Endothelial cell of umbilical vein (primary cell): ENCODE data around the gene SMURF2. TPM values are rescaled to one million over a fixed set of nuclear protein-coding genes. Genes with fewer than 3 reads are reported as not detected.

Experiments
- BruUV-seq: library from RNA; stranded (reverse); fragments of 400-500 nt; replicated peaks from 2 replicates; lab custom pipeline; 2021; lab: Mats Ljungman, UMichigan
- CTCF ChIA-PET: fragments of 300-600, 350-600 bp; sonication (Branson Sonifier 250); formaldehyde crosslinking; loops from one replicate; lab custom pipeline; 2021; ENCODE audit warnings: antibody characterized with exemption, inconsistent platforms; lab: Charles Lee
- POLR2A ChIA-PET: fragments of 300-600, 350-600 bp; sonication (Branson Sonifier 250); formaldehyde crosslinking; loops from one replicate; lab custom pipeline; 2021; ENCODE audit warnings: antibody characterized with exemption, inconsistent platforms; lab: Charles Lee
- DNase-seq: peaks from one replicate; pipeline ENCODE4 v3.0.0-alpha.2; 2011; ENCODE audit warnings: low read depth, low spot score
- FAIRE-seq: peaks from 2 replicates; lab custom pipeline; 2011; peaks lifted over from hg19 to GRCh38; lab: Jason Lieb, UNC
- H2AFZ ChIP-seq: 2 replicates; pipeline ENCODE4 v1.6.0; 2012; ENCODE audit warnings: low read depth, low read length, control low read depth, inconsistent platforms
- H3K27ac ChIP-seq: 2 replicates; pipeline ENCODE4 v1.5.1; 2011; ENCODE audit warnings: low read depth, mild to moderate bottlenecking, control low read depth, low read length, moderate library complexity; ENCODE audit not compliant: insufficient read depth
- H3K27me3 ChIP-seq, 2 experiments: 2 replicates each; pipeline versions ENCODE4 v1.6.0 to v1.6.1; 2011; ENCODE audit warnings: low read length in 2 of 2, mixed read lengths in 1 of 2; ENCODE audit not compliant: control insufficient read depth in 2 of 2, insufficient read depth in 2 of 2
- H3K36me3 ChIP-seq, 2 experiments: 2 replicates in 1 of 2; 3 replicates in 1 of 2; pipeline ENCODE4 v1.5.1; 2011; ENCODE audit warnings: low read length in 2 of 2, mild to moderate bottlenecking in 1 of 2, moderate library complexity in 1 of 2; ENCODE audit not compliant: control insufficient read depth in 2 of 2, insufficient read depth in 2 of 2; ENCODE audit errors: extremely low read depth in 1 of 2
- H3K4me1 ChIP-seq: 3 replicates; pipeline ENCODE4 v1.5.1; 2011; ENCODE audit warnings: mild to moderate bottlenecking, low read length; ENCODE audit not compliant: control insufficient read depth, insufficient read depth; ENCODE audit errors: extremely low read depth
- H3K4me2 ChIP-seq: 2 replicates; pipeline ENCODE4 v1.6.1; 2011; ENCODE audit warnings: low read length, control low read depth, mixed read lengths; ENCODE audit not compliant: insufficient read depth
- H3K4me3 ChIP-seq, 3 experiments: fragments of 200-600 bp in 1 of 3; sonication (generic), shearing (Covaris generic) in 1 of 3; replicated peaks in 1 of 3; 2 replicates each; pipeline ENCODE4 v1.5.1; 2011 to 2016; ENCODE audit warnings: control low read depth in 3 of 3, low read length in 3 of 3, mild to moderate bottlenecking in 2 of 3, inconsistent platforms in 1 of 3, low read depth in 1 of 3, moderate library complexity in 1 of 3; ENCODE audit not compliant: insufficient read depth in 1 of 3
- H3K79me2 ChIP-seq: 2 replicates; pipeline ENCODE4 v1.6.0; 2012; ENCODE audit warnings: low read length, inconsistent platforms; ENCODE audit not compliant: control insufficient read depth, insufficient read depth
- H3K9ac ChIP-seq: replicated peaks from 2 replicates; pipeline ENCODE3; 2011; ENCODE audit warnings: low read length, control low read depth; ENCODE audit not compliant: insufficient read depth; ENCODE audit errors: extremely low read depth
- H3K9me1 ChIP-seq: replicated peaks from 3 replicates; pipeline ENCODE4 v1.6.0; 2011; ENCODE audit warnings: mild to moderate bottlenecking, low read length; ENCODE audit not compliant: control insufficient read depth, insufficient read depth; ENCODE audit errors: extremely low read depth
- H3K9me3 ChIP-seq: replicated peaks from 2 replicates; pipeline ENCODE4 v1.5.1; 2012; ENCODE audit warnings: low read length, inconsistent platforms; ENCODE audit not compliant: control insufficient read depth, insufficient read depth
- H4K20me1 ChIP-seq: replicated peaks from 2 replicates; pipeline ENCODE3; 2011; ENCODE audit warnings: mild to moderate bottlenecking, low read length; ENCODE audit not compliant: control insufficient read depth, insufficient read depth; ENCODE audit errors: extremely low read depth
- GATA2 ChIP-seq: IDR thresholded peaks from 2 replicates; pipeline ENCODE4 v1.7.0; 2011; ENCODE audit warnings: low read depth, mild to moderate bottlenecking, moderate library complexity, mixed read lengths, low read length; ENCODE audit not compliant: insufficient read length, insufficient read depth
- JUN ChIP-seq: IDR thresholded peaks from 2 replicates; pipeline ENCODE4 v1.6.1; 2011; ENCODE audit warnings: borderline replicate concordance, low read depth; ENCODE audit not compliant: insufficient read length, insufficient read depth
- MAX ChIP-seq: IDR thresholded peaks from 2 replicates; pipeline ENCODE4 v1.6.1; 2011; ENCODE audit not compliant: insufficient read depth, insufficient read length
- MYC ChIP-seq: IDR thresholded peaks from one replicate; pipeline ENCODE4 v1.6.1; 2011; ENCODE audit warnings: mild to moderate bottlenecking, low read depth, low read length
- POLR2A ChIP-seq: IDR thresholded peaks from 2 replicates; pipeline ENCODE4 v1.6.1; 2012; ENCODE audit warnings: low read depth, mild to moderate bottlenecking, control low read depth, low read length
- POLR2AphosphoS5 ChIP-seq: IDR thresholded peaks from 2 replicates; pipeline ENCODE4 v1.6.1; 2012; ENCODE audit warnings: low read depth, mild to moderate bottlenecking, control low read depth, low read length, moderate library complexity; ENCODE audit not compliant: insufficient read depth
- dilution Hi-C: fragments of 300-500 bp; cut with MboI; formaldehyde crosslinking; loops from one replicate; pipeline ENCODE4 v1.15.0; 2019; ENCODE audit warnings: low sequenced_read_pairs; ENCODE audit not compliant: extremely low pct_ligation_motif_present
- intact Hi-C: fragments of 100-400 bp; cut with micrococcal nuclease; formaldehyde crosslinking; loops from one replicate; pipeline ENCODE4 v1.10.0; 2022
- polyA plus RNA-seq, 4 experiments: library from polyadenylated mRNA; depleted of rRNA in 3 of 4; stranded (reverse) in 3 of 4; unstranded in 1 of 4; fragments of >200 nt; gene quantifications; 2 replicates each; pipeline versions ENCODE4 v1.2.1 to v1.2.3, GENCODE V29; 2011 to 2012; ENCODE audit warnings: missing spikeins in 1 of 4
- total RNA-seq: library from RNA; stranded (reverse); gene quantifications from 2 replicates; pipeline ENCODE4 v1.2.3, GENCODE V29; 2021

Gene SMURF2
- total and polyA plus RNA-seq, 2 donors (not counting 3 experiments of a cell fraction or from before 2014, with no cell fraction given): 32.9 to 105 TPM

GRCh38 chr17:64596439-64596838 is 65.7 kb downstream of the SMURF2 start:
- POLR2A ChIA-PET: no interaction called here
- peaks cover 4% of the 10 kb centered on the region for H4K20me1 ChIP-seq

GRCh38 chr17:64591944-64592343 is 70.2 kb downstream of the SMURF2 start:
- no peak for DNase-seq
- CTCF ChIA-PET: interaction anchor here (0.9 kb wide), 1 partner anchor 17 kb away, joined by 3 read pairs; no protein-coding TSS in a partner anchor
- H3K9ac ChIP-seq: no peak overlapping the region
- H2AFZ ChIP-seq: no peak overlapping the region
- H4K20me1 ChIP-seq: peaks cover 4% of the 10 kb centered on the region
- peaks cover 8 to 47% of the 10 kb centered on the region in 2 experiments for H3K36me3 ChIP-seq
- H3K4me1 ChIP-seq: no peaks in the 10 kb centered on the region
- no peaks in the 10 kb centered on the region for H3K27me3 ChIP-seq
- dilution Hi-C loops (no loop called here), intact Hi-C loops (no loop called here)
- TF ChIP-seq POLR2A (peak; percentile 23), POLR2AphosphoS5 (no peak), MYC (no peak), JUN (no peak)
- no peak overlapping the region for H3K4me3 ChIP-seq
- peaks cover 91% of the 10 kb centered on the region for H3K79me2 ChIP-seq
- no peak overlapping the region for H3K27ac ChIP-seq
- POLR2A ChIA-PET: no interaction called here
- H3K4me2 ChIP-seq: no peak overlapping the region
- no TSS peak for BruUV-seq
- no peaks in the 10 kb centered on the region for H3K9me1 ChIP-seq
- FAIRE-seq: no peak
- no peaks in the 10 kb centered on the region for H3K9me3 ChIP-seq

More at GRCh38 chr17:64596439-64596838, 65.7 kb downstream of the SMURF2 start:
- H3K27me3 ChIP-seq: no peaks in the 10 kb centered on the region
- peaks cover 10% of the 10 kb centered on the region for H3K4me1 ChIP-seq
- H3K36me3 ChIP-seq: peaks cover 8 to 35% of the 10 kb centered on the region in 2 experiments
- no peak overlapping the region for H3K4me3 ChIP-seq
- H3K9me1 ChIP-seq: no peaks in the 10 kb centered on the region
- no peak overlapping the region for H2AFZ ChIP-seq
- H3K4me2 ChIP-seq: no peak overlapping the region
- no TSS peak for BruUV-seq
- H3K9me3 ChIP-seq: no peaks in the 10 kb centered on the region
- dilution Hi-C loops (no loop called here), intact Hi-C loops (no loop called here)
- peaks cover 98% of the 10 kb centered on the region for H3K79me2 ChIP-seq
- no peak overlapping the region for H3K9ac ChIP-seq
- DNase-seq (no peak), FAIRE-seq (no peak)
- TF ChIP-seq POLR2AphosphoS5: no peak
- TF ChIP-seq GATA2: no peak
- no peak for TF ChIP-seq MAX
- CTCF ChIA-PET: interaction anchor here (1.3 to 2.2 kb wide), 2 partner anchors 9 to 21 kb away, joined by 3 to 11 read pairs; no protein-coding TSS in a partner anchor
- H3K27ac ChIP-seq: no peak overlapping the region
